NOMO-1 (cell line): ENCODE measurements around the gene DAP.
A peak's percentile ranks its signal among the peaks of the same experiment; 100 is the strongest.
"Not testable (repeated sequence)": the region's sequence is repeated elsewhere in the genome, so short reads cannot be mapped to it uniquely, and the experiment has no call there.

Source experiments
- DNase-seq, 2 experiments: peaks; one replicate each; lab custom pipeline; 2025; ENCODE audit not compliant: unreplicated experiment in 2 of 2; lab: John Stamatoyannopoulos, UW

Gene DAP

GRCh38 chr5:10735569-10736276 is 25.3 kb downstream of the DAP start:
- DNase-seq = peak; percentile 73 to 81

GRCh38 chr5:10734832-10735523 is 26.1 kb downstream of the DAP start:
- DNase-seq = no peak

- no peak for DNase-seq
These were observed 26.9 kb downstream of the DAP start for GRCh38 chr5:10734037-10734709.

GRCh38 chr5:10733426-10733825 is 27.6 kb downstream of the DAP start:
- no peak for DNase-seq

GRCh38 chr5:10731913-10732312 is 29.1 kb downstream of the DAP start:
- DNase-seq = peak; percentile 89 to 95

- DNase-seq = no peak
These were observed 31.0 kb downstream of the DAP start for GRCh38 chr5:10730043-10730351.

GRCh38 chr5:10729320-10730042 is 31.6 kb downstream of the DAP start:
- DNase-seq = peak; percentile 53 to 72

GRCh38 chr5:10728679-10729078 is 32.4 kb downstream of the DAP start:
- no peak for DNase-seq

- DNase-seq = no peak
These were observed 33.2 kb downstream of the DAP start for GRCh38 chr5:10727861-10728260.

- no peak for DNase-seq
These were observed 34.0 kb downstream of the DAP start for GRCh38 chr5:10726913-10727517.

GRCh38 chr5:10726179-10726912 is 34.7 kb downstream of the DAP start:
- no peak for DNase-seq

- DNase-seq = no peak
These were observed 35.4 kb downstream of the DAP start for GRCh38 chr5:10725636-10726035.

- DNase-seq = no peak
These were observed 36.1 kb downstream of the DAP start for GRCh38 chr5:10724781-10725507.

- DNase-seq = no peak
These were observed 37.5 kb downstream of the DAP start for GRCh38 chr5:10723514-10723913.

- DNase-seq = not testable (repeated sequence)
These were observed 40.3 kb downstream of the DAP start for GRCh38 chr5:10720766-10721165.

- no peak for DNase-seq
These were observed 41.1 kb downstream of the DAP start for GRCh38 chr5:10719965-10720364.

GRCh38 chr5:10718617-10719016 is 42.4 kb downstream of the DAP start:
- not testable (repeated sequence) for DNase-seq

GRCh38 chr5:10716825-10717224 is 44.2 kb downstream of the DAP start:
- not testable (repeated sequence) for DNase-seq

GRCh38 chr5:10715605-10716290 is 45.3 kb downstream of the DAP start:
- no peak for DNase-seq
